Activated CD8-positive, alpha-beta T cell treated with anti-CD3 and anti-CD28 coated beads for 36 hours (primary cell): ENCODE data around the gene CST7. TPM values are rescaled to one million over a fixed set of nuclear protein-coding genes. Genes with fewer than 3 reads are reported as not detected.
A peak's percentile ranks its signal among the peaks of the same experiment; 100 is the strongest.
"Not testable (repeated sequence)": the region's sequence is repeated elsewhere in the genome, so short reads cannot be mapped to it uniquely, and the experiment has no call there.

Experiments
- ATAC-seq: fragments of 200-7000 bp; cut with Tn5 transposase; one replicate; pipeline ENCODE4 v1.10.0; 2021; ENCODE audit warnings: mild to moderate bottlenecking, moderate library complexity
- CTCF ChIA-PET: fragments of 350-600 bp; sonication (Branson Sonifier 250); formaldehyde crosslinking; loops from one replicate; lab custom pipeline; 2021; ENCODE audit warnings: antibody characterized with exemption; lab: Charles Lee
- POLR2A ChIA-PET: fragments of 350-600 bp; sonication (Branson Sonifier 250); formaldehyde crosslinking; loops from one replicate; lab custom pipeline; 2021; ENCODE audit warnings: antibody characterized with exemption; lab: Charles Lee
- DNase-seq: peaks from one replicate; pipeline ENCODE4 v3.0.0-alpha.2; 2020
- H3K27ac Mint-ChIP-seq: one replicate; pipeline ENCODE4 v1.8.0; 2021; ENCODE audit warnings: mild to moderate bottlenecking, mixed read lengths
- H3K27me3 Mint-ChIP-seq: one replicate; pipeline ENCODE4 v1.8.0; 2021; ENCODE audit warnings: mixed read lengths
- H3K36me3 Mint-ChIP-seq: one replicate; pipeline ENCODE4 v1.8.0; 2021; ENCODE audit warnings: low read depth, mixed read lengths
- H3K4me1 Mint-ChIP-seq: one replicate; pipeline ENCODE4 v1.8.0; 2021; ENCODE audit warnings: low read depth, mixed read lengths
- H3K4me3 Mint-ChIP-seq: one replicate; pipeline ENCODE4 v1.8.0; 2021; ENCODE audit warnings: mild to moderate bottlenecking, moderate library complexity, mixed read lengths
- H3K9me3 Mint-ChIP-seq: one replicate; pipeline ENCODE4 v1.8.0; 2021; ENCODE audit warnings: mixed read lengths
- CTCF ChIP-seq: fragments of 200-600 bp; IDR thresholded peaks from one replicate; pipeline ENCODE4 v1.8.0; 2022; ENCODE audit warnings: antibody characterized with exemption, mild to moderate bottlenecking
- intact Hi-C: fragments of 100-400 bp; cut with micrococcal nuclease; formaldehyde crosslinking; loops from one replicate; pipeline ENCODE4 v1.10.0; 2022
- total RNA-seq, 2 experiments: library from RNA; stranded (reverse); gene quantifications; one replicate each; pipeline ENCODE4 v1.2.3, GENCODE V29; 2021

The CST7 gene
- total RNA-seq, 2 experiments from 2014 or later: 48.5 to 49.3 TPM

DNA sequence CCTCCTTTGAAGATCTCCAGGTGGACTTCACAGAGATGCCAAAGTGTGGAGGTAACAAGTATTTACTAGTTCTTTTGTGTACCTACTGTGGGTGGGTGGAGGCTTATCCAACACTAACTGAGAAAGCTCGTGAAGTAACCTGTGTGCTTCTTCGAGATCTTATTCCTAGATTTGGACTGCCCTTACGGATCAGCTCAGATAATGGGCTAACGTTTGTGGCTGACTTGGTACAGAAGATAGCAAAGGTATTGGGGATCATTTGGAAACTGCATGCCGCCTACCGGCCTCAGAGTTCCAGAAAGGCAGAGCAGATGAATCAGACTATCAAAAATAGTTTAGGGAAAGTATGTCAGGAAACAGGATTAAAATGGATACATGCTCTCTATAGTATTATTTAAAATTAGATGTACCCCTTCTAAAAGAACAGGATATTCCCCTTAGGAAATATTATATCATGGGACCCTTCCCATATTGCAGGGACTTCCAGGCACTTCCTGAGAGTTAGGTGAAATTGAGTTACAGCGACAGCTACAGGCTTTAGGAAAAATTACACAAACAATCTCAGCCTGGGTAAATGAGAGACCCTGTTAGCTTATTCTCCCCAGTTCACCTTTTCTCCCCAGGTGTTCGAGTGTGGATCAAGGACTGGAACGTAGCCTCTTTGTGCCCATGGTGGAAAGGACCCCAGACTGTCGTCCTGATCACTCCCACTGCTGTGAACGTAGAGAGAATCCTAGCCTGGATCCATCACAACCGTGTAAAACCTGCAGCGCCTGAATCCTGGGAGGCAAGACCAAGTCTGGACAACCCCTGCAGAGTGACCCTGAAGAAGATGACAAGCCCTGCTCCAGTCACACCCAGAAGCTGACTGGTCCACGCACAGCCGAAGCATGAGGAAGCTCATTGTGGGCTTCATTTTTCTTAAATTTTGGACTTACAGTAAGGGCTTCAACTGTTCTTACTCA lies 18.1 kb upstream of the CST7 start:
- intact Hi-C loops, DNase-seq, H3K27me3 Mint-ChIP-seq, H3K9me3 Mint-ChIP-seq, ATAC-seq, H3K36me3 Mint-ChIP-seq: not testable (repeated sequence)
- H3K27ac Mint-ChIP-seq: peak overlapping the region; percentile 80
- H3K4me3 Mint-ChIP-seq: peak overlapping the region; percentile 32
- CTCF ChIA-PET: interaction anchor here (0.7 to 3.4 kb wide), 23 partner anchors 8 to 286 kb away, joined by 3 to 30 read pairs (median 3); partner anchors contain the start of gene CST7
- TF ChIP-seq CTCF: peak; percentile 73
- POLR2A ChIA-PET: interaction anchor here (0.5 to 1.0 kb wide), 2 partner anchors 56 to 152 kb away, joined by 3 read pairs; no protein-coding TSS in a partner anchor
- H3K4me1 Mint-ChIP-seq: peaks cover 28% of the 10 kb centered on the region

DNA sequence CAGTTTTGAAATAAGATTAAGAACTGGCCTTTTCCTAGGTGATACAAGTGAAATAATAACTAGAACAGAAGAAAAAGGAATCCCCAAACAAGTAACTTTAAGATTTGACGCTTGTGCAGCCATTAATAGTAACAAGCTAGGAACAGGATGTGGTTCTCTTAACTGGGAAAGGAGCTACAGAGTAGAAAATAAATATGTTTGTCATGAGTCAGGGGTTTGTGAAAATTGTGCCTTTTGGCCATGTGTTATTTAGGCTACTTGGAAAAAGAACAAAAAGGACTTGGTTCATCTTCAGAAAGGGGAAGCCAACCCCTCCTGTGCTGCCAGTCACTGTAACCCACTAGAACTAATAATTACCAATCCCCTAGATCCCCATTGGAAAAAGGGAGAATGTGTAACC lies 17.2 kb upstream of the CST7 start:
- H3K9me3 Mint-ChIP-seq, H3K36me3 Mint-ChIP-seq, DNase-seq, H3K27me3 Mint-ChIP-seq, intact Hi-C loops, H3K4me3 Mint-ChIP-seq, ATAC-seq: not testable (repeated sequence)
- POLR2A ChIA-PET: interaction anchor here (1.2 kb wide), 1 partner anchor 17 kb away, joined by 3 read pairs; the partner anchor contains the start of gene CST7
- CTCF ChIA-PET: interaction anchor here (0.8 to 3.4 kb wide), 8 partner anchors 10 to 134 kb away, joined by 3 to 30 read pairs (median 4); partner anchors contain the start of gene CST7
- peaks cover 30% of the 10 kb centered on the region for H3K4me1 Mint-ChIP-seq
- H3K27ac Mint-ChIP-seq: peak overlapping the region; percentile 80

DNA sequence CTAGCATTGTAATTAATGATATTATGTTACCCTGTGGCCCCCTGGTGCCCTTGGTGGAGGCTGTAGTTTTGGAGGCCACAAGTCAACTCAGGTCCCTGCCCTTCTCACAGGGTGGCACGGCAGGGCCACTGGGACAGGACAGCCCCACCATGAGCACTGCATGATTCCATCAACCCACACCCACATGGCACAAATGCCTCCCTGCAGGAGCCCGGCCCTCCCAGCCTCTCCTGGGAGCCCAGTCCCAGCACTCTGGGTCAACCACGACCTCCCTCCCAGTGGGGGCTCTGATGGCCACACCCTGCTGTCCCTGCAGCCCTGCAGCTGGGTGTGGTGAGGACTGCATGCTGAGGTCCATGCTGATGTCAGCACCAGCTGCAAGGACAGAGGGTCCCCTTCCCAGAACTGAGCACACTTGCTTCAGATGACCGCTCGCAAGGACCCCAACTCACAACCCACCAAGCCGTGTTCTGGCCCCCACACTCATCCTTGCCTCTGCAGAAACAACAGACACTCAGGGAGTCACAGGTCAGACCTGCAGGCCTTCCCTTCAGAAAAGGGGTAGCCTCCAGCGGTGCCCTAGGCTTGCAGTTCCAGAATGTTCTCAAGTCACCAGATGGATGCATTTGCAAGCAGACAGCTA lies 15.7 kb upstream of the CST7 start:
- ATAC-seq (no peak), DNase-seq (no peak)
- POLR2A ChIA-PET: no interaction called here
- intact Hi-C loops: no loop called here
- Mint-ChIP-seq H3K27me3 (no peaks in the 10 kb centered on the region), H3K36me3 (no peaks in the 10 kb centered on the region), H3K27ac (no peak overlapping the region), H3K9me3 (peaks cover 2% of the 10 kb centered on the region), H3K4me3 (no peak overlapping the region), H3K4me1 (peaks cover 30% of the 10 kb centered on the region)
- TF ChIP-seq CTCF: no peak
- CTCF ChIA-PET: interaction anchor here (3.4 kb wide), 1 partner anchor 16 kb away, joined by 30 read pairs; the partner anchor contains the start of gene CST7

- Mint-ChIP-seq H3K36me3 (no peaks in the 10 kb centered on the region), H3K27ac (no peak overlapping the region), H3K9me3 (peaks cover 2% of the 10 kb centered on the region), H3K4me1 (peaks cover 30% of the 10 kb centered on the region), H3K4me3 (no peak overlapping the region), H3K27me3 (no peaks in the 10 kb centered on the region)
- ChIA-PET CTCF (no interaction called here), POLR2A (no interaction called here)
- ATAC-seq (no peak), DNase-seq (no peak)
- intact Hi-C loops: no loop called here
- no peak for TF ChIP-seq CTCF
Measured at GRCh38 chr20:24934101-24934661, 14.9 kb upstream of the CST7 start.

DNA sequence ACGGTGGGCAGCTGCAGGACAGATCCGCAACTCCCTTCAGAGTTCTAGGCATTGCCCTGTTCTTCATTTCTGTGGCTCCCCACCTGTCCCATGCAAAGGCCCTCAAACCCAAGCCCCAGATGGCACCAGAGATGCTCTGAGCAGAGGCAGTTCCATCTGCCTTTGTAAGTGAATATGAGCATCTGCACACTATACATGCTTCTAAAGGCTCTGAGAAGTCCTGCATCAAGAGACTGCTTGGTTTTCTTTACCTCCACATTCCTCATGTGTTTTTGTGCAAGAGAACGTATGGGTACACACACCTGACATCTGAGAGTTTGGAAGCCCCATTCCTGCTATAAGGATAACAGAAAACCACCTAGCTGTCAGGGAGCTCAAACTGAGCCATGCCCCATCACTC lies 14.4 kb upstream of the CST7 start:
- ChIA-PET POLR2A (no interaction called here), CTCF (no interaction called here)
- H3K4me3 Mint-ChIP-seq: no peak overlapping the region
- H3K27me3 Mint-ChIP-seq: no peaks in the 10 kb centered on the region
- DNase-seq: no peak
- H3K9me3 Mint-ChIP-seq: peaks cover 2% of the 10 kb centered on the region
- intact Hi-C loops: no loop called here
- no peaks in the 10 kb centered on the region for H3K36me3 Mint-ChIP-seq
- H3K27ac Mint-ChIP-seq: no peak overlapping the region
- TF ChIP-seq CTCF: no peak
- peaks cover 30% of the 10 kb centered on the region for H3K4me1 Mint-ChIP-seq
- no peak for ATAC-seq
